GM19240 (cell line): Measurements from ENCODE around the gene PID1.
"Not testable (repeated sequence)": the region's sequence is repeated elsewhere in the genome, so short reads cannot be mapped to it uniquely, and the experiment has no call there.

Experiments
- DNase-seq: peaks from one replicate; pipeline ENCODE4 v3.0.0; 2011; ENCODE audit warnings: low spot score; ENCODE audit not compliant: insufficient read length

The PID1 gene

GRCh38 chr2:229218329-229218921 lies 52.7 kb downstream of the PID1 start:
- no peak for DNase-seq

GRCh38 chr2:229212241-229212640 lies 58.8 kb downstream of the PID1 start:
- DNase-seq = no peak

GRCh38 chr2:229210641-229211040 lies 60.4 kb downstream of the PID1 start:
- DNase-seq = no peak

GRCh38 chr2:229206548-229206947 lies 64.5 kb downstream of the PID1 start:
- no peak for DNase-seq

- no peak for DNase-seq
Observed at GRCh38 chr2:229205704-229206103, 65.4 kb downstream of the PID1 start.

GRCh38 chr2:229202646-229203045 lies 68.4 kb downstream of the PID1 start:
- no peak for DNase-seq

GRCh38 chr2:229201521-229201920 lies 69.6 kb downstream of the PID1 start:
- no peak for DNase-seq

GRCh38 chr2:229199267-229199666 lies 71.8 kb downstream of the PID1 start:
- DNase-seq = no peak

GRCh38 chr2:229196448-229196847 lies 74.6 kb downstream of the PID1 start:
- no peak for DNase-seq

GRCh38 chr2:229195346-229195947 lies 75.6 kb downstream of the PID1 start:
- DNase-seq = no peak

GRCh38 chr2:229193281-229193680 lies 77.8 kb downstream of the PID1 start:
- no peak for DNase-seq

GRCh38 chr2:229191413-229191812 lies 79.7 kb downstream of the PID1 start:
- DNase-seq = no peak

GRCh38 chr2:229187123-229187522 lies 84.0 kb downstream of the PID1 start:
- DNase-seq = not testable (repeated sequence)

- DNase-seq = no peak
Observed at GRCh38 chr2:229181641-229182040, 89.4 kb downstream of the PID1 start.

GRCh38 chr2:229180658-229181057 lies 90.4 kb downstream of the PID1 start:
- no peak for DNase-seq

- DNase-seq = no peak
Observed at GRCh38 chr2:229179628-229180027, 91.5 kb downstream of the PID1 start.

GRCh38 chr2:229178706-229179105 lies 92.4 kb downstream of the PID1 start:
- no peak for DNase-seq

- DNase-seq = no peak
Observed at GRCh38 chr2:229178117-229178516, 93.0 kb downstream of the PID1 start.

GRCh38 chr2:229176136-229176535 lies 95.0 kb downstream of the PID1 start:
- DNase-seq = no peak

GRCh38 chr2:229175497-229175863 lies 95.6 kb downstream of the PID1 start:
- DNase-seq = no peak

- no peak for DNase-seq
Observed at GRCh38 chr2:229174794-229175496, 96.1 kb downstream of the PID1 start.

GRCh38 chr2:229173825-229174359 lies 97.2 kb downstream of the PID1 start:
- DNase-seq = no peak

- no peak for DNase-seq
Observed at GRCh38 chr2:229170916-229171315, 100.2 kb downstream of the PID1 start.
